ENCODE measurements around the gene TTLL7.

DNA sequence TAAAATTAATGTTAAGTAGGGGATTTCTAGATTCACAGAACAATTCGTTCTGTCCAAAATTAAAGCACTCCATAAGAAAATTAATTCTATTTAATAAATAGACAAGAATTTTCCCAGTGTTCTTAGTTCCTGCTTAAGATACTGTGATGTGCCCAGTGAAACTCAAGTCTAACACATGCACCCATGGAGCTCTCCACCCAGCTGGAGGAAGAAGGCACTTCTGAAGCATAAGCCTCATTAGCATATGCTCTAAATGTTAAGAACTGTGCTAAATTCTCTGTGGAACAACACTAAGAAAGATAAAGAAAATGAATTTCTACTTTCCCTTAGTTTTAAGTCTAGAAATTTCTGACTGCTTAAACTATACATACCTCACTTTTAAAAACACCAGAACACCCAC, 71.2 kb downstream of the TTLL7 start:
- TF ChIP-seq, protein P1, sequence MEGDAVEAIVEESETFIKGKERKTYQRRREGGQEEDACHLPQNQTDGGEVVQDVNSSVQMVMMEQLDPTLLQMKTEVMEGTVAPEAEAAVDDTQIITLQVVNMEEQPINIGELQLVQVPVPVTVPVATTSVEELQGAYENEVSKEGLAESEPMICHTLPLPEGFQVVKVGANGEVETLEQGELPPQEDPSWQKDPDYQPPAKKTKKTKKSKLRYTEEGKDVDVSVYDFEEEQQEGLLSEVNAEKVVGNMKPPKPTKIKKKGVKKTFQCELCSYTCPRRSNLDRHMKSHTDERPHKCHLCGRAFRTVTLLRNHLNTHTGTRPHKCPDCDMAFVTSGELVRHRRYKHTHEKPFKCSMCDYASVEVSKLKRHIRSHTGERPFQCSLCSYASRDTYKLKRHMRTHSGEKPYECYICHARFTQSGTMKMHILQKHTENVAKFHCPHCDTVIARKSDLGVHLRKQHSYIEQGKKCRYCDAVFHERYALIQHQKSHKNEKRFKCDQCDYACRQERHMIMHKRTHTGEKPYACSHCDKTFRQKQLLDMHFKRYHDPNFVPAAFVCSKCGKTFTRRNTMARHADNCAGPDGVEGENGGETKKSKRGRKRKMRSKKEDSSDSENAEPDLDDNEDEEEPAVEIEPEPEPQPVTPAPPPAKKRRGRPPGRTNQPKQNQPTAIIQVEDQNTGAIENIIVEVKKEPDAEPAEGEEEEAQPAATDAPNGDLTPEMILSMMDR (conservative IDR thresholded peaks at IDR 0.05; ENCODE audit: low read depth in 2 of 2): no peak
- TF ChIP-seq POLR2AphosphoS5 (IDR thresholded peaks at IDR 0.05; ENCODE audit: low read depth): no peak
- TF ChIP-seq EZH2phosphoT487 (IDR thresholded peaks at IDR 0.05; ENCODE audit: unreplicated experiment): no peak
- no peak for TF ChIP-seq EZH2 (IDR thresholded peaks at IDR 0.05; ENCODE audit: low read depth, unreplicated experiment)
- TF ChIP-seq, protein P2, sequence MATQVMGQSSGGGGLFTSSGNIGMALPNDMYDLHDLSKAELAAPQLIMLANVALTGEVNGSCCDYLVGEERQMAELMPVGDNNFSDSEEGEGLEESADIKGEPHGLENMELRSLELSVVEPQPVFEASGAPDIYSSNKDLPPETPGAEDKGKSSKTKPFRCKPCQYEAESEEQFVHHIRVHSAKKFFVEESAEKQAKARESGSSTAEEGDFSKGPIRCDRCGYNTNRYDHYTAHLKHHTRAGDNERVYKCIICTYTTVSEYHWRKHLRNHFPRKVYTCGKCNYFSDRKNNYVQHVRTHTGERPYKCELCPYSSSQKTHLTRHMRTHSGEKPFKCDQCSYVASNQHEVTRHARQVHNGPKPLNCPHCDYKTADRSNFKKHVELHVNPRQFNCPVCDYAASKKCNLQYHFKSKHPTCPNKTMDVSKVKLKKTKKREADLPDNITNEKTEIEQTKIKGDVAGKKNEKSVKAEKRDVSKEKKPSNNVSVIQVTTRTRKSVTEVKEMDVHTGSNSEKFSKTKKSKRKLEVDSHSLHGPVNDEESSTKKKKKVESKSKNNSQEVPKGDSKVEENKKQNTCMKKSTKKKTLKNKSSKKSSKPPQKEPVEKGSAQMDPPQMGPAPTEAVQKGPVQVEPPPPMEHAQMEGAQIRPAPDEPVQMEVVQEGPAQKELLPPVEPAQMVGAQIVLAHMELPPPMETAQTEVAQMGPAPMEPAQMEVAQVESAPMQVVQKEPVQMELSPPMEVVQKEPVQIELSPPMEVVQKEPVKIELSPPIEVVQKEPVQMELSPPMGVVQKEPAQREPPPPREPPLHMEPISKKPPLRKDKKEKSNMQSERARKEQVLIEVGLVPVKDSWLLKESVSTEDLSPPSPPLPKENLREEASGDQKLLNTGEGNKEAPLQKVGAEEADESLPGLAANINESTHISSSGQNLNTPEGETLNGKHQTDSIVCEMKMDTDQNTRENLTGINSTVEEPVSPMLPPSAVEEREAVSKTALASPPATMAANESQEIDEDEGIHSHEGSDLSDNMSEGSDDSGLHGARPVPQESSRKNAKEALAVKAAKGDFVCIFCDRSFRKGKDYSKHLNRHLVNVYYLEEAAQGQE (IDR thresholded peaks at IDR 0.05; ENCODE audit: unreplicated experiment): no peak
- TF ChIP-seq CREB1 (CRISPR knock-in tag; IDR thresholded peaks at IDR 0.05; ENCODE audit: low read depth): no peak
- TF ChIP-seq JUNB (IDR thresholded peaks at IDR 0.05; ENCODE audit: unreplicated experiment): no peak
- TF ChIP-seq NANOG (IDR thresholded peaks at IDR 0.05; ENCODE audit: borderline replicate concordance): no peak
- no peak for TF ChIP-seq ZNF114 (CRISPR knock-in tag; IDR thresholded peaks at IDR 0.05)

All from GM23338 (cell line).